Fibroblast of pulmonary artery (primary cell): Measurements from ENCODE around the gene MTHFSD.

Experiments used
- DNase-seq: peaks from one replicate; pipeline ENCODE4 v3.0.0-alpha.2; 2010; ENCODE audit warnings: low read depth
- H3K4me3 ChIP-seq: replicated peaks from 2 replicates; pipeline ENCODE4 v1.5.1; 2011; ENCODE audit warnings: low read depth, mild to moderate bottlenecking, control low read depth, low read length, moderate library complexity
- TF ChIP-seq, protein P1 (sequence below): IDR thresholded peaks from 2 replicates; pipeline ENCODE4 v1.5.1; 2011; ENCODE audit warnings: mild to moderate bottlenecking, control low read depth, low read length, inconsistent platforms; ENCODE audit errors: missing control alignments

MTHFSD gene

DNA sequence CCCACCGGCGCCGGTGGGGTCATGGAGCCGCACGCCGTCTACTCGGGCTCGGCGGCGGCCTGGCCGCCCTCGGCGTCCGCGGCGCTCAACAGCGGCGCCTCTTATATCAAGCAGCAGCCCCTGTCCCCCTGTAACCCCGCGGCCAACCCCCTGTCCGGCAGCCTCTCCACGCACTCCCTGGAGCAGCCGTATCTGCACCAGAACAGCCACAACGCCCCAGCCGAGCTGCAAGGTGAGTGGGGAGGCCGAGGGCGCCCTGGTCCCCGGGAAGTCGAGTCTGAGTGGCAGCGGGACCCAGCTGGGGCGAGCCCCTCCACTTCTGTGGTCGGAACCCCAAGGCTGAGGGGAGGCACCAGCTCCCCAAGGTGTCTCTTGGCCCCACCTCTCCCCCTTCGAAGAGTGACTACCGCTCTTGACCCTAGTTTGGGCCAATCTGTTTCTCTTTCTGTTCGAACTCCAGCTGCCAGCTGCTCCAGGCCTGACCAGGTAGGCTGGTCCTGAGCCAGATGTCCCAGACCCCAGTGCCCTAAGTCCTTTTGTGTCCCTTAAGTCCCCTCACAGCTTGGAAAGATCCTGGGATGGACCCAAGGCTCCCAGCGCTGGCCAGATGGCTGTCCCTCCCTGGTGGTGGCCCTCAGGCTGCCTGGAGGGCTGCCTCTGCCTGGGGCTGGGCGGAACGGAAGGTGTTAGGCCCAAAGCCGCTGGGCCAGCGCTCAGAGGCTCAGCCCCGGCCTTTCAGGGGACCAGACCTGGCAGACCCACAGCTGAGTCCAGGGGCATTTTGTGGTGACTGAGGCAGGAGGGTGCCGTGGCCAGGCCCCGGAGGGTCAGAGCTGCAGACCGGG is 43.5 kb downstream of the MTHFSD start:
- H3K4me3 ChIP-seq = peak overlapping the region; percentile 55
- TF ChIP-seq, protein P1, sequence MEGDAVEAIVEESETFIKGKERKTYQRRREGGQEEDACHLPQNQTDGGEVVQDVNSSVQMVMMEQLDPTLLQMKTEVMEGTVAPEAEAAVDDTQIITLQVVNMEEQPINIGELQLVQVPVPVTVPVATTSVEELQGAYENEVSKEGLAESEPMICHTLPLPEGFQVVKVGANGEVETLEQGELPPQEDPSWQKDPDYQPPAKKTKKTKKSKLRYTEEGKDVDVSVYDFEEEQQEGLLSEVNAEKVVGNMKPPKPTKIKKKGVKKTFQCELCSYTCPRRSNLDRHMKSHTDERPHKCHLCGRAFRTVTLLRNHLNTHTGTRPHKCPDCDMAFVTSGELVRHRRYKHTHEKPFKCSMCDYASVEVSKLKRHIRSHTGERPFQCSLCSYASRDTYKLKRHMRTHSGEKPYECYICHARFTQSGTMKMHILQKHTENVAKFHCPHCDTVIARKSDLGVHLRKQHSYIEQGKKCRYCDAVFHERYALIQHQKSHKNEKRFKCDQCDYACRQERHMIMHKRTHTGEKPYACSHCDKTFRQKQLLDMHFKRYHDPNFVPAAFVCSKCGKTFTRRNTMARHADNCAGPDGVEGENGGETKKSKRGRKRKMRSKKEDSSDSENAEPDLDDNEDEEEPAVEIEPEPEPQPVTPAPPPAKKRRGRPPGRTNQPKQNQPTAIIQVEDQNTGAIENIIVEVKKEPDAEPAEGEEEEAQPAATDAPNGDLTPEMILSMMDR = no peak
- no peak for DNase-seq

DNA sequence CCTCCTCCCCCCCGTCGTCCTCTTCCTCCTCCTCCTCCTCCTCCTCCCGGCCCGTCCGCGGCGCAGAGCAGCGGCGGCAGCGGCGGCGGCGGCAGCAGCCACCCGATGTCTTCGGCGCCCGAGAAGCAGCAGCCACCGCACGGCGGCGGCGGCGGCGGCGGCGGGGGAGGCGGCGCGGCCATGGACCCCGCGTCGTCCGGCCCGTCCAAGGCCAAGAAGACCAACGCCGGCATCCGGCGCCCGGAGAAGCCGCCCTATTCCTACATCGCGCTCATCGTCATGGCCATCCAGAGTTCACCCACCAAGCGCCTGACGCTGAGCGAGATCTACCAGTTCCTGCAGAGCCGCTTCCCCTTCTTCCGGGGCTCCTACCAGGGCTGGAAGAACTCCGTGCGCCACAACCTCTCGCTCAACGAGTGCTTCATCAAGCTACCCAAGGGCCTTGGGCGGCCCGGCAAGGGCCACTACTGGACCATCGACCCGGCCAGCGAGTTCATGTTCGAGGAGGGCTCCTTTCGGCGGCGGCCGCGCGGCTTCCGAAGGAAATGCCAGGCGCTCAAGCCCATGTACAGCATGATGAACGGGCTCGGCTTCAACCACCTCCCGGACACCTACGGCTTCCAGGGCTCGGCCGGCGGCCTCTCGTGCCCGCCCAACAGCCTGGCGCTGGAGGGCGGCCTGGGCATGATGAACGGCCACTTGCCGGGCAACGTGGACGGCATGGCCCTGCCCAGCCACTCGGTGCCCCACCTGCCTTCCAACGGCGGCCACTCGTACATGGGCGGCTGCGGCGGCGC is 44.4 kb downstream of the MTHFSD start, which contains the start of gene FOXF1:
FOXF1 (plus strand) TSS at position 63 of the 797 bp plus-strand sequence; CDS start at position 106, 43 bp downstream.
- TF ChIP-seq, protein P1 = no peak
- peak; percentile 64 for DNase-seq
- peak within 1 kb of the TSS; percentile 55 for H3K4me3 ChIP-seq

DNA sequence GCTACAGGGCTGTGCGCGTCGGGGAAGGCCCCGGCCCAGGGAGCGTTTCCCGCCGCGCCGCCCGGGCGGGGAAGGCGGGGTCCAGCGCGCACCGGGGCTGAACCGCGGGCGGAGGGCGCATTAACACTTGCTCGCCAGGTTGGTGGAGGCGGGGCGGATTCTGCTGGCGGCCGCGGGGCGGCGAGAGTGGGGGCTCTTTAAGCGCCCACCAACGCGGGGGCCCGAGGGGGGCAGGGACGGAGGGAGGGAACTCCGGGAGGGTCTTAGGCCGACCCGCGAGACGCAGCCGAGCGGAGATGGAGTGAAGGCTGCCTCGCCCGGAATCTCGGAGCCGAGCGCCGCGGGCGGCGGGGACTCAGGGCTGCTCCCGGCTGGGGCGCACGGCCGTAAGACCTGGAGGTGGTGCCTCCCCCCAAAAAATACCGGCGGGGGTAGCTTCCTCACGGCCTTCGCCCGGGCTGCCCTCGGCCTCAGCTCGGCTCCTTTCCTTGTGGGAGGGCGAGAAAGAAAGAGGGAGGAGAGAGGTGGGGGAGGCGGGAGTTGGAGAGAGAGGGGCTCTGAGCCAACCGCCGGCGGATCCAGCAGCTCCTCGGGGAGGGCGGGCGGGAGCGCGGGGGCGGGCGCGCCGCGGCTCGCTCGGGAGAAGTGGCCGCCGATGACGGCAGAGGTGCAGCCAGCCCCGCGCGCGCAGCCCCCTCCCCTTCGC is 45.1 kb downstream of the MTHFSD start:
- TF ChIP-seq, protein P1 = no peak
- peak; percentile 66 for DNase-seq
- peak overlapping the region; percentile 55 for H3K4me3 ChIP-seq

DNA sequence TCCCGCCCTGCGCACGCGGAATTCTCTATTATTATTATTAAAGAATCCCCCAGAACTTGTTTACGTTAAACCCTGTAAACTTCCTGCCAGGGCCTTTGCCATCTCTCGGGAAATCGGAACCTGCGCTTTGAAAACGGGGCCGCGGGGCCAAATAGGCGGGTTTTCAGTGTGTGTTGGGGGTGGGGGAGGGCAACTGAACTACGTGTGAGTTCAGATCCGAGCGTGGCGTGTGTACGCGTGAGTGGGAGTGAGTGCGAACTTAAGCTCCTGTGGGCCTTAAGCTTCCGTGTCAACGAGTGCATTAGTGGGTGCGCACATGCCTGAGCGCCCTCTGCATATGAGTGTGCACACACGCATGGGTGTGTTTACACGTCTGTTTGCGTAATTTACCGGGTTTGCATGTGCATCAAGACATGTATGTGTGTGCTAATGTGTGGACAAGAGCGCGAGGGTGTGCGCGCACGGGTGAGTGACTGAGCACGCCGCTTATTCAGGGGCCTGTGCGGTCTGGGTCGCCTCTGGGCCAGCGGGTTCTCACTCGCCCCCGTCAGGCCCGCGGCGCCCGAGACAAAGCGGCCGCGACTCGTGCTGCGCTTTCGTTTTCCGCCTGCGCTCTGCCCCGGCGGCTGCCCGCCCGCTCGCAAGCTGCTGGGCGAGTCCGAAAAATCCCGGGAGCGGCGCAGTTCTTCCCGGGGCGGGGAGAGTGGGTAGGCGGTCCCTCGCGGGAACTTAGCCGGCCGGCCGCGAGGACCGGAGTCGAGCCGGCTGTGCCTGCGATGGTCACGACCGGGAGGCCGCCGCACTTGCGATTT is 45.9 kb downstream of the MTHFSD start:
- DNase-seq = peak; percentile 73
- TF ChIP-seq, protein P1 = no peak
- H3K4me3 ChIP-seq = peak overlapping the region; percentile 55

DNA sequence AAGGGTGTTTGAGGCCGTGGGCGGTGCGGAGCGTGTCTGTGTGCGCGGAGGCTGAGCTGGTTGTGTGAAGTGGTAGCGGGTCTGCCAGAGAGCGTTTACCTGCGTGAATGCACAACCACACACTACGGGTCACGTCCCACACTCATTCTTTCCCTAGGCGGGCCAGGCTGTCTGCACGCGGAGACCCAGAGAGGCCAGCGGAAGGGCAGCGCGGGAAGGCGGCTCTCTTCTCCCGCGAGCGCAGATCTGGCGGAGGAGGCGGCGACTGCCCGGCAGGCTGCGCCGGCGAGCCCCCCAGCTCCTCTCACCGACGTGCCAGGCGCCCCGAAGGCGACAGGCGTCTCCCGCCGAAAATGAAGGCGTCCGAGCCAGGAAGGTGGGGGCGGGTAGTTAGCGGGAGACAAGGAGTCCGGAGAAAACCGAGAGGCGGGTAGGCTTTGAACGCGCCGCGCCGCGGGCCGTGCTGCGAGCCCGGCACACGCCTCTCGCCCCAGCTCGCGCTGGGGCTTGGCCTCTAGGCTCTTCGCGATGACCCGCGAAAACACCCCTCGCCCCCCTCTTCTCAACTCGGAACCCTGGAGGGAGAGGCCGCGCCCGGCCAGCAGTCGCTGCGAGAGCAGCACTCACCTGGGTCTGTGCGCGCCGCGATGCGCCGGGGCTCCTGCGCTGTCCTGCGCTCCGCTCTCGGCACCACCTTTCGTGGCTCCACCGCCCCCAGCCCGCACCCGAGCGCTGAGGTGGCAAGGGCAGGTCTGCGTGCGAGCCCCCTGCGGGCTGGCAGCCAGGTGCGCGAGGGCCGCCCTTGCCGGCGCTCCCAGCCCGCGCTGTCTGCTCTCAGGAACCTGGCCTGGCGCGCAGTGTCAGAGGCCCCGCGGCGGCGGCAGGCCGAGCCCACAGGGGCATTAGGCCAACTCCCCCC is 46.7 kb downstream of the MTHFSD start:
- DNase-seq = peak; percentile 25
- H3K4me3 ChIP-seq = peak overlapping the region; percentile 55
- TF ChIP-seq, protein P1 = no peak
